CD14-positive monocyte (primary cell): ENCODE data around the gene CKAP2L. TPM values are rescaled to one million over a fixed set of nuclear protein-coding genes. Genes with fewer than 3 reads are reported as not detected.

Experiments used
- DNase-seq, 3 donors: peaks; one replicate each; pipeline ENCODE4 v3.0.0-alpha.2; 2011 to 2022
- H2AFZ ChIP-seq: 2 replicates; pipeline ENCODE4 v1.6.0; 2012; ENCODE audit warnings: mild to moderate bottlenecking, low read depth, low read length, inconsistent platforms; ENCODE audit not compliant: insufficient read depth, poor library complexity, severe bottlenecking
- H3K27ac ChIP-seq, 2 donors: 1 replicate in 1 of 2; 2 replicates in 1 of 2; pipeline ENCODE4 v1.5.1; 2012 to 2013; ENCODE audit warnings: low read length in 2 of 2, control low read depth in 1 of 2, inconsistent platforms in 1 of 2, low read depth in 1 of 2, mild to moderate bottlenecking in 1 of 2
- H3K27me3 ChIP-seq, 2 donors: one replicate each; pipeline versions ENCODE4 v1.6.0 to v1.6.1; 2011 to 2013; ENCODE audit warnings: low read length in 2 of 2; ENCODE audit not compliant: control insufficient read depth in 2 of 2, insufficient read depth in 2 of 2
- H3K36me3 ChIP-seq, 2 donors: replicated peaks in 1 of 2; 1 replicate in 1 of 2; 2 replicates in 1 of 2; pipeline versions ENCODE4 v1.5.1 to v1.6.1; 2012 to 2013; ENCODE audit warnings: low read length in 2 of 2, control low read depth in 1 of 2, inconsistent platforms in 1 of 2, mild to moderate bottlenecking in 1 of 2; ENCODE audit not compliant: insufficient read depth in 2 of 2, control insufficient read depth in 1 of 2
- H3K4me1 ChIP-seq, 2 donors: 1 replicate in 1 of 2; 2 replicates in 1 of 2; pipeline versions ENCODE4 v1.5.1 to v1.6.1; 2012 to 2013; ENCODE audit warnings: low read length in 2 of 2, control low read depth in 1 of 2, inconsistent platforms in 1 of 2, mild to moderate bottlenecking in 1 of 2, moderate library complexity in 1 of 2; ENCODE audit not compliant: insufficient read depth in 2 of 2, control insufficient read depth in 1 of 2
- H3K4me2 ChIP-seq: replicated peaks from 2 replicates; pipeline ENCODE3; 2012; ENCODE audit warnings: low read length, moderate library complexity, mild to moderate bottlenecking; ENCODE audit not compliant: poor library complexity, severe bottlenecking; ENCODE audit errors: extremely low read depth
- H3K4me3 ChIP-seq, 3 experiments: fragments of 200-600 bp in 1 of 3; sonication (generic) in 1 of 3; replicated peaks in 1 of 3; 1 replicate in 2 of 3; 2 replicates in 1 of 3; pipeline ENCODE4 v1.5.1; 2011 to 2013; ENCODE audit warnings: low read length in 3 of 3, mild to moderate bottlenecking in 3 of 3, control low read depth in 2 of 3, low read depth in 2 of 3, inconsistent platforms in 1 of 3, moderate library complexity in 1 of 3
- H3K79me2 ChIP-seq: 2 replicates; pipeline ENCODE4 v1.6.0; 2012; ENCODE audit warnings: mild to moderate bottlenecking, control low read depth, inconsistent platforms, low read length, moderate library complexity; ENCODE audit not compliant: insufficient read depth
- H3K9ac ChIP-seq: 2 replicates; pipeline ENCODE4 v1.6.0; 2017; ENCODE audit warnings: low read length, mild to moderate bottlenecking; ENCODE audit not compliant: insufficient read depth, poor library complexity, severe bottlenecking
- H3K9me3 ChIP-seq, 2 donors: replicated peaks in 1 of 2; 1 replicate in 1 of 2; 2 replicates in 1 of 2; pipeline versions ENCODE4 v1.5.1 to v1.6.1; 2012 to 2013; ENCODE audit warnings: low read length in 2 of 2, control low read depth in 1 of 2; ENCODE audit not compliant: control insufficient read depth in 1 of 2, insufficient read depth in 1 of 2
- H4K20me1 ChIP-seq: 2 replicates; pipeline ENCODE4 v1.6.0; 2012; ENCODE audit warnings: mild to moderate bottlenecking, low read length, control low read depth, moderate library complexity; ENCODE audit not compliant: insufficient read depth
- H3K27ac Mint-ChIP-seq, 7 donors: one replicate each; pipeline ENCODE4 v1.8.0; 2020; ENCODE audit warnings: mild to moderate bottlenecking in 7 of 7, mixed read lengths in 7 of 7, moderate library complexity in 6 of 7, inconsistent platforms in 2 of 7
- H3K27me3 Mint-ChIP-seq, 3 donors: one replicate each; pipeline ENCODE4 v1.8.0; 2021 to 2022; ENCODE audit warnings: low read depth in 3 of 3, mild to moderate bottlenecking in 3 of 3, mixed read lengths in 3 of 3, moderate library complexity in 3 of 3, inconsistent platforms in 1 of 3
- H3K36me3 Mint-ChIP-seq, 2 donors: one replicate each; pipeline ENCODE4 v1.8.0; 2020; ENCODE audit warnings: mixed read lengths in 2 of 2, inconsistent platforms in 1 of 2, mild to moderate bottlenecking in 1 of 2
- H3K4me1 Mint-ChIP-seq: one replicate; pipeline ENCODE4 v1.8.0; 2020; ENCODE audit warnings: mild to moderate bottlenecking, mixed read lengths
- H3K4me3 Mint-ChIP-seq, 2 donors: one replicate each; pipeline ENCODE4 v1.8.0; 2020; ENCODE audit warnings: mild to moderate bottlenecking in 2 of 2, mixed read lengths in 2 of 2, moderate library complexity in 1 of 2
- H3K9me3 Mint-ChIP-seq, 7 donors: one replicate each; pipeline ENCODE4 v1.8.0; 2020 to 2022; ENCODE audit warnings: mixed read lengths in 7 of 7, mild to moderate bottlenecking in 6 of 7, moderate library complexity in 6 of 7, inconsistent platforms in 2 of 7
- WGBS: methylation state at CpG from one replicate; pipeline ENCODE4 v1.1.5; 2013; ENCODE audit warnings: missing lambda C conversion rate; ENCODE audit not compliant: insufficient coverage; 5-methylcytosine and 5-hydroxymethylcytosine counted together
- intact Hi-C, 2 donors: fragments of 100-400 bp; cut with micrococcal nuclease; formaldehyde crosslinking; loops; one replicate each; pipeline versions ENCODE4 v1.15.0 to v1.15.1; 2023
- polyA plus RNA-seq, 3 donors: library from polyadenylated mRNA; depleted of rRNA in 1 of 3; unstranded in 2 of 3; stranded (reverse) in 1 of 3; fragments of 300-500 nt in 2 of 3; fragments of >200 nt in 1 of 3; fragmentation: Illumina TruSeq in 2 of 3; gene quantifications; 1 replicate in 2 of 3; 2 replicates in 1 of 3; pipeline ENCODE4 v1.2.3, GENCODE V29; 2012 to 2021
- TF ChIP-seq, protein P1 (sequence below): fragments of 200-600 bp; IDR thresholded peaks from one replicate; pipeline ENCODE4 v1.8.0; 2022; ENCODE audit warnings: antibody characterized with exemption, mild to moderate bottlenecking

CKAP2L gene
- polyA plus RNA-seq, 3 donors, result 0.04 to 0.24 TPM; not detected in 1

DNA sequence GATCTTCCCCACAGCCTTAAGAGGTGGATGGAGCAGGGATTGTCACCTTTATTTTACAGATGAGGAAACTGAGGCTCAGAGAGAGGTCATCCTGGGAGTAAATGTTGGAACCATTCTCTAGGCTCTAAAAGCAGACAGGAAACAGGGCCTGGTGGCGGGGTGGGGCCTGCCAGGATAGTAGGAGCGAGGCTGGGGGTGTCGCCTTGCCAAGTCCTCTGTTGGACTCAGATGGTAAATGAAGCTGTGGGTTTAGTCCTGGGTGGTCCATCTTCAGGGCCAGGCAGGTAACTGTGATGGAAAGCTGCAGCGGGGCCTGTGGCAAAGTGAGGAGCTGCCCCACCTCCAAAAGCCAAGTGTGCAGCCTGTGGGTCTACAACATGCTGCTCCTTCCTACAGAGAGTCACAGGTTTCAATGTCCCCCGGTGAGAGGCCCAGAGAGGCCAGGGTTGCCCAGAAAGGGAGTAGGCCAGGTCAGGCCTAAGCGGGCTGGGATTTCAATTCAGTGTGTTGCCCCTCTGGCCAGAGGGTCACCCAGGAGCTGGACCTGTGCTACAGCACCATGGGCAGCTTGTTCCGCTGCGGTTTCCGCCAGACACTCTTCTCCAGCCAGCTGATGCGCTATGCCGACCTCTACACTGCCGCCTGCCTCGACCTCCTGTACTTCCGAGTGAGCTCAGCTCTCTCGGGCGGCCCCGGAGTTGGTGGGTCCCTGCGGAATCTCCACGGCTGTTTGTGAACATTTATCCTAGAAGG lies 37.0 kb downstream of the CKAP2L start:
- H3K79me2 ChIP-seq, result no peaks in the 10 kb centered on the region
- no peak for DNase-seq
- H3K36me3 ChIP-seq, result no peaks in the 10 kb centered on the region
- no peaks in the 10 kb centered on the region for H3K27me3 ChIP-seq
- H4K20me1 ChIP-seq, result no peaks in the 10 kb centered on the region
- no peaks in the 10 kb centered on the region for H3K9me3 ChIP-seq
- TF ChIP-seq, protein P1, sequence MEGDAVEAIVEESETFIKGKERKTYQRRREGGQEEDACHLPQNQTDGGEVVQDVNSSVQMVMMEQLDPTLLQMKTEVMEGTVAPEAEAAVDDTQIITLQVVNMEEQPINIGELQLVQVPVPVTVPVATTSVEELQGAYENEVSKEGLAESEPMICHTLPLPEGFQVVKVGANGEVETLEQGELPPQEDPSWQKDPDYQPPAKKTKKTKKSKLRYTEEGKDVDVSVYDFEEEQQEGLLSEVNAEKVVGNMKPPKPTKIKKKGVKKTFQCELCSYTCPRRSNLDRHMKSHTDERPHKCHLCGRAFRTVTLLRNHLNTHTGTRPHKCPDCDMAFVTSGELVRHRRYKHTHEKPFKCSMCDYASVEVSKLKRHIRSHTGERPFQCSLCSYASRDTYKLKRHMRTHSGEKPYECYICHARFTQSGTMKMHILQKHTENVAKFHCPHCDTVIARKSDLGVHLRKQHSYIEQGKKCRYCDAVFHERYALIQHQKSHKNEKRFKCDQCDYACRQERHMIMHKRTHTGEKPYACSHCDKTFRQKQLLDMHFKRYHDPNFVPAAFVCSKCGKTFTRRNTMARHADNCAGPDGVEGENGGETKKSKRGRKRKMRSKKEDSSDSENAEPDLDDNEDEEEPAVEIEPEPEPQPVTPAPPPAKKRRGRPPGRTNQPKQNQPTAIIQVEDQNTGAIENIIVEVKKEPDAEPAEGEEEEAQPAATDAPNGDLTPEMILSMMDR, result no peak
- Mint-ChIP-seq H3K27ac (peak overlapping the region in 3 of 7 donors; percentile 33 to 80 (median 58)), H3K9me3 (peaks cover 0 to 2% (median 0%) of the 10 kb centered on the region in 7 donors), H3K36me3 (peaks cover 0 to 2% of the 10 kb centered on the region in 2 donors), H3K4me1 (peaks cover 58% of the 10 kb centered on the region), H3K4me3 (no peak overlapping the region), H3K27me3 (peaks cover 0 to 2% (median 0%) of the 10 kb centered on the region in 3 donors)
- H3K9ac ChIP-seq, result no peak overlapping the region
- H3K4me2 ChIP-seq, result no peak overlapping the region
- H2AFZ ChIP-seq, result no peak overlapping the region
- no peak overlapping the region for H3K4me3 ChIP-seq
- intact Hi-C loops, result loop anchor here (2.0 to 10.0 kb wide), 3 partner anchors 35 to 127 kb away; no protein-coding TSS in a partner anchor
- H3K4me1 ChIP-seq, result peaks cover 62 to 67% of the 10 kb centered on the region in 2 donors
- 96% methylated on average over 18 of the region's 19 CpGs for WGBS
- no peak overlapping the region for H3K27ac ChIP-seq

DNA sequence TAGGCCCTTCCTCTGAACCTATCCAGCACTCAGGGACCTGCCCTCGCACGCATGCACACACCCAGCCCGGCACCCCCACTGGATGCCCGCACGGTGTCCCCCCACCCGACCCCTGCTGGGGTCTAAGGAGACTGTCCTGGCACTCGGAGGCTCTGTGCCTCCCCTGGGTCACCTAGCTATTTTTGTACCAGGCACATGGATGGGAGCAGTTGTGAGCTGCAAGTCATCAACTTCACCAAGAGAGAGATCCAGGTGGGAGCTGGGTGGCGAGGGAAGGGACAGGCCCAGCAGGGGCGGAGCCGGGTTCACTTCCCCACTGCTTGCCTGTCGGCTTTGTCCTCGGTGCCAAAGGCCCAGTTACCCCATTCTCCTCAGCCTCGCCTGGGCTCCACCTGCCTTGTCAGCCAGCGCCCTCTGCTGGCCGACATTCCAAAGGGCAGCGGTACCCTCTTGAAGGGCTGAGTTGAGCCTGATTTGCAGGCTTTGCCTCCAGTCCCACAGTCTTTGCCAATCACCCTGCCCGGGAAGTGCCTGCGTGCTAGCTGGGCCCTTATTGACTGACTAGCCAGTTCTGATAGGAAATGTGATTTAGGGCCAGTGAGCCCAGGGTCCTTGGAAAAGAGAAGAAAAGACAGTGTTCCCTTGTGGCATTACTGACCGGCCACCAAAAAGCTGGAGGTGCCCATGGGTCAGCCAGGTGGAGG lies 37.8 kb downstream of the CKAP2L start:
- Histone ChIP-seq H3K36me3 (no peaks in the 10 kb centered on the region), H3K4me1 (peaks cover 63 to 69% of the 10 kb centered on the region in 2 donors), H3K79me2 (no peaks in the 10 kb centered on the region), H3K4me3 (no peak overlapping the region), H3K9me3 (no peaks in the 10 kb centered on the region), H4K20me1 (no peaks in the 10 kb centered on the region), H3K27me3 (no peaks in the 10 kb centered on the region), H2AFZ (no peak overlapping the region), H3K9ac (no peak overlapping the region), H3K27ac (peak overlapping the region in 1 of 2 donors; percentile 54), H3K4me2 (no peak overlapping the region)
- intact Hi-C loops, result loop anchor here (1.0 to 10.0 kb wide), 4 partner anchors 34 to 126 kb away; no protein-coding TSS in a partner anchor
- Mint-ChIP-seq H3K4me3 (no peak overlapping the region), H3K9me3 (peaks cover 0 to 2% (median 0%) of the 10 kb centered on the region in 7 donors), H3K36me3 (peaks cover 0 to 1% of the 10 kb centered on the region in 2 donors), H3K27me3 (peaks cover 0 to 2% (median 0%) of the 10 kb centered on the region in 3 donors), H3K4me1 (peaks cover 58% of the 10 kb centered on the region), H3K27ac (peak overlapping the region in 4 of 7 donors; percentile 78 to 85 (median 80))
- WGBS, result 19% methylated on average over 15 of the region's 19 CpGs
- DNase-seq, result peak; percentile 94 to 96 (median 95)
- TF ChIP-seq, protein P1, result peak; percentile 97
